ENCODE results near the gene IL1R2. TPM values are rescaled to one million over a fixed set of nuclear protein-coding genes. Genes with fewer than 3 reads are reported as not detected.

The IL1R2 gene
- total and polyA plus RNA-seq, 2 of the 8 experiments (the other 6 are each of a cell fraction or from before 2014, with no cell fraction given) = 0.06 TPM; not detected in 1

DNA sequence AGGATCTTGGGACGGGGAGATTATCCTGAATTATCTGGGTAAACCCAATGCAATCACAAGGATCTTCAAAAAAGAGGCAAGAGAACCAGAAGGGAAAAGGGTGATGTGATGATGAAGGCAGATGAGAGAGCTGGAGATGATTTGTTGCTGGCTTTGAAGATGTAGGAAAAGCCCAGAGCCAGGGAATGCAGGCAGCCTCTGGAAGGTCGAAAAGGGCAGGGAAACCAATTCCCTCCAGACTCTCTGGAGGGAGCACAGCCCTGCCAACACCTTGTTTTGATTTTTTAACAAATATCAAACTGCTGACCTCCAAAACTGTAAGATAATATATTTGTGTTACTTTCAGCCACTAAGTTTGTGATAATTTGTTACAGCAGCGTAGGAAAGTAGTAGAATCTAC, 48.9 kb upstream of the IL1R2 start (continued):
- no peak for TF ChIP-seq EGR1 (IDR thresholded peaks at IDR 0.05; ENCODE audit: borderline replicate concordance, low read depth, low read length)
- TF ChIP-seq, protein P1, sequence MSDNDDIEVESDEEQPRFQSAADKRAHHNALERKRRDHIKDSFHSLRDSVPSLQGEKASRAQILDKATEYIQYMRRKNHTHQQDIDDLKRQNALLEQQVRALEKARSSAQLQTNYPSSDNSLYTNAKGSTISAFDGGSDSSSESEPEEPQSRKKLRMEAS (IDR thresholded peaks at IDR 0.05) = no peak
- TF ChIP-seq, protein P2, sequence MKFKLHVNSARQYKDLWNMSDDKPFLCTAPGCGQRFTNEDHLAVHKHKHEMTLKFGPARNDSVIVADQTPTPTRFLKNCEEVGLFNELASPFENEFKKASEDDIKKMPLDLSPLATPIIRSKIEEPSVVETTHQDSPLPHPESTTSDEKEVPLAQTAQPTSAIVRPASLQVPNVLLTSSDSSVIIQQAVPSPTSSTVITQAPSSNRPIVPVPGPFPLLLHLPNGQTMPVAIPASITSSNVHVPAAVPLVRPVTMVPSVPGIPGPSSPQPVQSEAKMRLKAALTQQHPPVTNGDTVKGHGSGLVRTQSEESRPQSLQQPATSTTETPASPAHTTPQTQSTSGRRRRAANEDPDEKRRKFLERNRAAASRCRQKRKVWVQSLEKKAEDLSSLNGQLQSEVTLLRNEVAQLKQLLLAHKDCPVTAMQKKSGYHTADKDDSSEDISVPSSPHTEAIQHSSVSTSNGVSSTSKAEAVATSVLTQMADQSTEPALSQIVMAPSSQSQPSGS (IDR thresholded peaks at IDR 0.05; ENCODE audit: low read length) = no peak
- TF ChIP-seq ZNF274 (IDR thresholded peaks at IDR 0.05; ENCODE audit: borderline replicate concordance, extremely low read depth, low read length) = no peak
- no peak for TF ChIP-seq RNF2 (IDR thresholded peaks at IDR 0.05; ENCODE audit: borderline replicate concordance, low read depth, low read length, missing control alignments, poor library complexity, severe bottlenecking)
